ENCODE data around the gene COPB2.
A peak's percentile ranks its signal among the peaks of the same experiment; 100 is the strongest.

COPB2 gene

GRCh38 chr3:139355476-139355875 is 34.0 kb downstream of the COPB2 start:
- H2AFZ ChIP-seq (ENCODE audit: low read length) = no peak overlapping the region
- H3K4me2 ChIP-seq (ENCODE audit: low read depth, low read length, poor library complexity, severe bottlenecking) = peak overlapping the region; percentile 17
- 0 out of 2 replicates have a peak, but pooled peaks cover 2% of the 10 kb centered on the region for H3F3A ChIP-seq (ENCODE audit: low read depth)
- no peaks in the 10 kb centered on the region for H3K9me2 ChIP-seq (replicated peaks; ENCODE audit: low read depth, low read length)
- no peaks in the 10 kb centered on the region for H3K9me3 ChIP-seq (ENCODE audit: insufficient read depth, low read depth, low read length)
- peaks cover 94% of the 10 kb centered on the region for H3K36me3 ChIP-seq (ENCODE audit: insufficient read depth, low read length)
- H3K79me2 ChIP-seq (ENCODE audit: insufficient read depth, low read length) = no peaks in the 10 kb centered on the region
- H3K9ac ChIP-seq (ENCODE audit: low read depth, low read length, poor library complexity, severe bottlenecking) = no peak overlapping the region
- TF ChIP-seq EZH2phosphoT487 (IDR thresholded peaks at IDR 0.05; ENCODE audit: borderline replicate concordance) = no peak
- TF ChIP-seq CTCF (conservative IDR thresholded peaks at IDR 0.05; ENCODE audit: low read length) = no peak
- no peaks in the 10 kb centered on the region for H3K27me3 ChIP-seq (ENCODE audit: insufficient read depth, low read length, poor library complexity, severe bottlenecking)
- H4K20me1 ChIP-seq (ENCODE audit: insufficient read depth, low read length, poor library complexity, severe bottlenecking) = peaks cover 3% of the 10 kb centered on the region
- no peak overlapping the region for H3K4me3 ChIP-seq (ENCODE audit: low read length, poor library complexity, severe bottlenecking)
- H3K4me1 ChIP-seq (ENCODE audit: insufficient read depth, low read length, poor library complexity, severe bottlenecking) = no peaks in the 10 kb centered on the region

GRCh38 chr3:139354661-139355060 is 34.8 kb downstream of the COPB2 start:
- Histone ChIP-seq H3K4me1 (ENCODE audit: insufficient read depth, low read length, poor library complexity, severe bottlenecking) (no peaks in the 10 kb centered on the region), H3F3A (ENCODE audit: low read depth) (0 out of 2 replicates have a peak, but pooled peaks cover 2% of the 10 kb centered on the region), H4K20me1 (ENCODE audit: insufficient read depth, low read length, poor library complexity, severe bottlenecking) (peaks cover 3% of the 10 kb centered on the region), H3K9ac (ENCODE audit: low read depth, low read length, poor library complexity, severe bottlenecking) (no peak overlapping the region), H2AFZ (ENCODE audit: low read length) (no peak overlapping the region), H3K36me3 (ENCODE audit: insufficient read depth, low read length) (peaks cover 92% of the 10 kb centered on the region), H3K27me3 (ENCODE audit: insufficient read depth, low read length, poor library complexity, severe bottlenecking) (no peaks in the 10 kb centered on the region), H3K4me2 (ENCODE audit: low read depth, low read length, poor library complexity, severe bottlenecking) (no peak overlapping the region), H3K9me2 (replicated peaks; ENCODE audit: low read depth, low read length) (no peaks in the 10 kb centered on the region), H3K4me3 (ENCODE audit: low read length, poor library complexity, severe bottlenecking) (no peak overlapping the region), H3K9me3 (ENCODE audit: insufficient read depth, low read depth, low read length) (no peaks in the 10 kb centered on the region), H3K79me2 (ENCODE audit: insufficient read depth, low read length) (no peaks in the 10 kb centered on the region)
- TF ChIP-seq EZH2phosphoT487 (IDR thresholded peaks at IDR 0.05; ENCODE audit: borderline replicate concordance) = no peak
- no peak for TF ChIP-seq CTCF (conservative IDR thresholded peaks at IDR 0.05; ENCODE audit: low read length)

- no peaks in the 10 kb centered on the region for H3K9me2 ChIP-seq (replicated peaks; ENCODE audit: low read depth, low read length)
- H3F3A ChIP-seq (ENCODE audit: low read depth) = 0 out of 2 replicates have a peak, but pooled peaks cover 2% of the 10 kb centered on the region
- TF ChIP-seq EZH2phosphoT487 (IDR thresholded peaks at IDR 0.05; ENCODE audit: borderline replicate concordance) (no peak), CTCF (conservative IDR thresholded peaks at IDR 0.05; ENCODE audit: low read length) (peak; percentile 75)
- no peaks in the 10 kb centered on the region for H3K9me3 ChIP-seq (ENCODE audit: insufficient read depth, low read depth, low read length)
- no peaks in the 10 kb centered on the region for H3K4me1 ChIP-seq (ENCODE audit: insufficient read depth, low read length, poor library complexity, severe bottlenecking)
- no peak overlapping the region for H2AFZ ChIP-seq (ENCODE audit: low read length)
- H3K27me3 ChIP-seq (ENCODE audit: insufficient read depth, low read length, poor library complexity, severe bottlenecking) = no peaks in the 10 kb centered on the region
- peaks cover 3% of the 10 kb centered on the region for H4K20me1 ChIP-seq (ENCODE audit: insufficient read depth, low read length, poor library complexity, severe bottlenecking)
- H3K4me2 ChIP-seq (ENCODE audit: low read depth, low read length, poor library complexity, severe bottlenecking) = no peak overlapping the region
- no peak overlapping the region for H3K4me3 ChIP-seq (ENCODE audit: low read length, poor library complexity, severe bottlenecking)
- H3K79me2 ChIP-seq (ENCODE audit: insufficient read depth, low read length) = no peaks in the 10 kb centered on the region
- no peak overlapping the region for H3K9ac ChIP-seq (ENCODE audit: low read depth, low read length, poor library complexity, severe bottlenecking)
- peaks cover 92% of the 10 kb centered on the region for H3K36me3 ChIP-seq (ENCODE audit: insufficient read depth, low read length)
Measured at GRCh38 chr3:139353920-139354556, 35.4 kb downstream of the COPB2 start.

All from Loucy (cell line).